ENCODE data around the gene CHCHD3. TPM values are rescaled to one million over a fixed set of nuclear protein-coding genes. Genes with fewer than 3 reads are reported as not detected.

Gene CHCHD3
- total RNA-seq, 1 donor from 2014 or later, result 71.0 TPM

- TF ChIP-seq CTCF (conservative IDR thresholded peaks at IDR 0.05), result no peak
- no peaks in the 10 kb centered on the region for H3K9me3 Mint-ChIP-seq
Observed at GRCh38 chr7:132877573-132877972, 204.3 kb downstream of the CHCHD3 start.

DNA sequence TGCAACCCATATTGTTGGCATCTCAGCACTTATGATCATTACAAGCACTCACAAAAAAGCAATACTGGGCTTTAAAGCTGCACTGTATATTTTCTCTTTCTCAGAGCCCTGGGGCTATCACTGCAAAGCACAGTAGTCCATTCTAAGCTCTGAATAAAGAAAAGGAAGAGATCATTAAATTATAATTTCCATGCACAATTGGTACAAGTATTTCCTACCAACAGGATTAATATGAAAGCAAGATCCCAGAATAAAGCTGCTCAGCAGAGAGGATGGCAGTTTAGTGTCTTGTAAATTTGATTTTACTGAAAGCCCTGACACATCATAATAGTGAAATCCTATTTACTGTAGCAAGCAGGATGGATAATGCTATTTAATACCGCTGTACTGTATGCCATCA lies 205.3 kb downstream of the CHCHD3 start:
- no peak overlapping the region for H3K27ac Mint-ChIP-seq
- no peaks in the 10 kb centered on the region for H3K27me3 Mint-ChIP-seq
- DNase-seq (ENCODE audit: extremely low spot score, unreplicated experiment), result no peak
- no peak for TF ChIP-seq CTCF (conservative IDR thresholded peaks at IDR 0.05)
- no peak overlapping the region for H3K4me3 Mint-ChIP-seq
- no peaks in the 10 kb centered on the region for H3K9me3 Mint-ChIP-seq
- peaks cover 8% of the 10 kb centered on the region for H3K36me3 Mint-ChIP-seq
- peaks cover 22% of the 10 kb centered on the region for H3K4me1 Mint-ChIP-seq (ENCODE audit: unreplicated experiment)

More at GRCh38 chr7:132877573-132877972, 204.3 kb downstream of the CHCHD3 start:
- peaks cover 22% of the 10 kb centered on the region for H3K4me1 Mint-ChIP-seq (ENCODE audit: unreplicated experiment)
- no peak overlapping the region for H3K27ac Mint-ChIP-seq
- no peak overlapping the region for H3K4me3 Mint-ChIP-seq
- no peak for DNase-seq (ENCODE audit: extremely low spot score, unreplicated experiment)
- no peaks in the 10 kb centered on the region for H3K27me3 Mint-ChIP-seq
- peaks cover 8% of the 10 kb centered on the region for H3K36me3 Mint-ChIP-seq

DNA sequence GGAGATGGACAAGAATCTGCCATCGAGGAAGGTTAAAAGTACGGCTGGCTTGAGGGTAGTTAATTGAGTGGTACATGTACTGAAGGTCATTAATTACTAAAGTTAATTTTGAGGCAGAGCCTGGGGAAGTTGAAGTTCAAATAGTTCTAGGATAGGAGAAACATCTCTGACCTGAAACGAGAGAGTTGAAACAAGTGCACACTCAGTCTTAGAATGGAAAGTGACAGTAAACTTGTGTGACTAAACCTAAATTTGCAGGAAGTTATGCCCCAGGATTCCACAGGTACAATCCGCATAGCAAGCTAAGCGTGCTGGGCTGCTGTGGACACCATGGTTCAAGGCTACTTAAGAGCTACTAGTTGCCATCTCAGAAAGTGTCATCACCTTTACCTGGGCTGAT lies 209.9 kb downstream of the CHCHD3 start:
- Mint-ChIP-seq H3K9me3 (no peaks in the 10 kb centered on the region), H3K4me1 (ENCODE audit: unreplicated experiment) (peaks cover 8% of the 10 kb centered on the region), H3K27me3 (no peaks in the 10 kb centered on the region), H3K4me3 (no peak overlapping the region), H3K27ac (no peak overlapping the region), H3K36me3 (peaks cover 11% of the 10 kb centered on the region)
- DNase-seq (ENCODE audit: extremely low spot score, unreplicated experiment), result no peak
- no peak for TF ChIP-seq CTCF (conservative IDR thresholded peaks at IDR 0.05)

- H3K4me1 Mint-ChIP-seq (ENCODE audit: unreplicated experiment), result peaks cover 2% of the 10 kb centered on the region
- no peaks in the 10 kb centered on the region for H3K9me3 Mint-ChIP-seq
- TF ChIP-seq CTCF (conservative IDR thresholded peaks at IDR 0.05), result no peak
- DNase-seq (ENCODE audit: extremely low spot score, unreplicated experiment), result no peak
- no peak overlapping the region for H3K27ac Mint-ChIP-seq
- H3K4me3 Mint-ChIP-seq, result no peak overlapping the region
- no peaks in the 10 kb centered on the region for H3K27me3 Mint-ChIP-seq
- peaks cover 16% of the 10 kb centered on the region for H3K36me3 Mint-ChIP-seq
Observed at GRCh38 chr7:132871419-132871818, 210.5 kb downstream of the CHCHD3 start.

- Mint-ChIP-seq H3K9me3 (peaks cover 5% of the 10 kb centered on the region), H3K27me3 (no peaks in the 10 kb centered on the region), H3K4me1 (ENCODE audit: unreplicated experiment) (peaks cover 4% of the 10 kb centered on the region), H3K36me3 (peaks cover 24% of the 10 kb centered on the region), H3K4me3 (no peak overlapping the region), H3K27ac (no peak overlapping the region)
- no peak for DNase-seq (ENCODE audit: extremely low spot score, unreplicated experiment)
- no peak for TF ChIP-seq CTCF (conservative IDR thresholded peaks at IDR 0.05)
Observed at GRCh38 chr7:132869166-132869861, 212.6 kb downstream of the CHCHD3 start.
